HG03045 (cell line): ENCODE data around the gene CIB2.

Experiments
- ATAC-seq: cut with Tn5 transposase; IDR thresholded peaks from one replicate; pipeline ENCODE4 v1.9.1; 2021; ENCODE audit warnings: mild to moderate bottlenecking, moderate library complexity; ENCODE audit not compliant: unreplicated experiment

CIB2 gene

DNA sequence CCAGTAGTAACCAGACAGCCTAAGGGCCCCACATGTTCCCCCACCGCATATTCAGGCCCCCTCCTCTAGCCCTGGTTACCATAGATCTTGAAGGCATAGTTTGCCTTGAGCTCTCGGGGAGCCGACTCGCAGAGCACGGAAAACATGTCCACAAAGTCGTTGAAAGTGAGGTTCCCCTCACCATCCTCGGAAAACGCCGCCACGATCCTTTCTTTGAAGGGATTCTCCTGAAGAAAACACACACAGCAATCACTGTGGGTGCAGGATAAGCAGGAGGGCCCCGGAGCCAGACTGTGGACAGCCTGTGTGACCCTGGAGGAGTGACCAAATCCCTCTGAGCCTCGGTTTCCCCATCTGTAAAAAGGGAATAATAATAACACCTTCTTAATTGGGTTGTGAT is 22.1 kb downstream of the CIB2 start:
- no peak for ATAC-seq

DNA sequence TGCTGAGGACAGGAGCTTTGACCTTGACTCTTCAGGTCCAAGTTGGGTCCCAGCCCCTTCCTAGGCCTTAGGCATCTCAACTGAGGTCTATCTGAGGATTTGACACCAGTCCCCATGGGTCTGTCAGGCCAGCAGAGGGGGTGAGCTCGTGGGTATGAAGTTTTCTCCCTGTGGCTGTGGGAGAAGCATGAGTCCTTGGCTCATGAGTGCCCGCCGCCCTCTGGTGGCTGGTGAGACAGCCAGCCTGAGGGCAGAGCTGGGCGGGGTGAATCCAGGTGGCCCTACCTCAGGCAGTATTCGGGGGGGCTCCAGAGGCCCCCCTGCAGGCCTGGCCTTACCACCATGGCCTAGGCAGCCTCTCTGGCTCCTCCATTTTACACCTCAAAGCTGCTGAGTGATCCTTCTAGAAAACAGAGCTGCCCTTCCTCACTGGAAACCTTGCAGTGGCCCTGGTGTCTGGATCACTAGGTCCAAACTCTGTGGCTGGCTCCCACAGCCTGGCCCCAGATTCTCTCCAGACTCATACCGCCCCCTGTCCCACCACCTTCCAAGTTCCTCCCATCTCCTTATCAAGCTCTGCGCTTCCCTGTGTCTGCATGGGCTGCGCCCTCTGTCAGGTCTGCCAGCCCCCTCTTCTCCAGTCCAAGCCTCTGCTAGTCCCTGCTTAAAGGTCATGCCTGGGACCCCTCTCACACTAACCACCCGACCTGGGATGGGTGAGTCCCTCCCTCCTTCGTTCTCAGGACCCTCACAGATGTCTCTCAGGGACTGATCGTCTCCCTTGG is 22.8 kb downstream of the CIB2 start:
- ATAC-seq, result peak; percentile 47

DNA sequence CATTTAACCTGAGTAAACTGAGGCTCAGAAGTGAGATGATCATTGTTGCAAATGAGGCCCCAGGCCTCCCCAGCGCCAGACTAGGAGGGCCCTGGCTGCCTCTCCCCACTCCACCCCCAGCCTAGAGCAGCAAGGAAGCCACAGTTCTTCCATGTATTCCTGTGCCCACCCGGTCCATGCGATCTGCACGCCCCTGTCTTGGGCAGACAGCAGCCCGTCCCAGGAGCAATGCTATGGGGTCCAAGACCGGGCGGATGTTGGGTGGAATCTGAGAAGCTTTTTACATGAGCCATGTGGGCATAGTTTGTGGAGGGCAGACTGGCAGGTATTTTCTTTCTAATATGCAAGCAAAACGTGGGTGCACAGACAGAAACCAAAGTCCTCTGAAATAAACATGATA is 23.8 kb downstream of the CIB2 start:
- no peak for ATAC-seq

DNA sequence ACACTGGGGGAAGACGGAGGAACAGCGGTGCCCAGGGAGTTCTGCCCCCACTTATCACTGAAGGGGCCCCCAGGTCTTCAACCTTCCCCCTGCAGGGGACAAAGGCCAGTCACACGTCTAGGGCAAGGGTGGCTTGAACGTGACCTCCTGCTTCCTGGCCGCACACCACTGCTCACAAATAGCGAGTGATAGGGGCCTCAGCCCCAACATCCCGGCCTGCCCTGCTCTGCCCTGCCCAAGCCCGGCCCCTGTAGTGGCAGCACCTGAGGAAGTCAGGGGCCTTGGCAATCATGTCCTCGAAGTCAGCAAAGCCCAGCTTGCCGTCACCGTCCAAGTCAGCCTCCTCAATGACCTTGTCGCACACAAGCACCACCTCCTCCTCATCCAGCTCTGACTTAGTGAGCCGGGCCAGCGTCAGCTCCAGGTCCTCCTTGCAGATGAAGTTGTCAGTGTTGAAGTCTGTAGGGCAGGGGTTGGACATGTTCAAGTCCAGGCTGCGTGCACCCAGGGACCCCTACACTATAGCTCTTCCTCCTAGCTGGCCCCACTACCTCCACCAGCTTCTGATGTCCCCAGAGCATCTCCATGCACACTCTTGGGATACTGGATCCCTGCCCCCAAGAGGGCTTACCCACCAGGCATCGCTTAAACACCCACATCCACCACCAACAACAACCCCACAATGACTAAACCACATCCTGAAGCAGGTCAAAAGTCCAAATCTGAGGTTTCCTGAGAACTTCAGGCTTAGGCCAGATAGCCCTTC is 25.6 kb downstream of the CIB2 start:
- ATAC-seq, result no peak

DNA sequence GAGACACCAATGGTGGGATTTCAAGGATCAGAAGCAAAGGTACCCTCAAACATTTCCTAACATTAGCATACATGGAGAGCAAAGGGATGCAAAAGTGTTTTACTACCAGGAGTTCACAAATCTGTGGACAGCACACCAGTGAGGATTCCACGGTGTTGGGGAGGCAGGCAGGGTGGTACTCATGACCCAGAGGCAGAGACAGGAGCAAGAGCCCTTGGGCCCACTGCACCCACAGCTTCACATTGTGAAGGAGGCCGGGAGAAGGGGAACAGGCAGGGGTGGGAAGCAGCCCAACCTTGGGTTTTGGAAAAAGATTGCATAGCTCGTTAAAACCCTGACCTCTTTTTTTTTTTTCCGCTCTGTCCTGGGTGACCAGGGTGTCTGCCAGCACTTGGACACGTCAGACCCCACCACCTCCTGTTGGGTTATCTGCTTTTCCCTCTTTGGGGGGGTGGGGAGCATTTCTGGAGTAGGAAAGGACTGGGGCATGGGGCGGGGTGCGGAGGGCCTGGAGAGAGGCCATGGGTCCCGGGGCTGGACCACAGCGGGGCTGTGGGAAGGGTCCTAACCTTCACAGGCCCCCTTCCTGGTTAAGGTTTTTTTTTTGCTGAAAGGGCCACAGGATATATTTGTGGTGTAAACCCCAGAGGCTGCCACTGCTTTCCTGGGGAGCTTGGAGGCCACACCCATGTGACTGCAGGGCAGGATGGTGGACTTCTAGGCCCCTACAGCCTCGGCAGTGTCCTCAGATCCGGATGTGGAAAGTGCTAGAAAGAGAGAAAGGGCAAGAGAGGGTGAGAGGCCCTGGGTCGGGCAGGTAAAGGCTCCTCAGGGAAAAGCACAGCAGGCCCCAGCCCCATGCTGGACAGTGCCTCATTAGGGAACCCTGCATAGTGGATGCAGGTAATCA is 26.4 kb downstream of the CIB2 start:
- ATAC-seq, result no peak

DNA sequence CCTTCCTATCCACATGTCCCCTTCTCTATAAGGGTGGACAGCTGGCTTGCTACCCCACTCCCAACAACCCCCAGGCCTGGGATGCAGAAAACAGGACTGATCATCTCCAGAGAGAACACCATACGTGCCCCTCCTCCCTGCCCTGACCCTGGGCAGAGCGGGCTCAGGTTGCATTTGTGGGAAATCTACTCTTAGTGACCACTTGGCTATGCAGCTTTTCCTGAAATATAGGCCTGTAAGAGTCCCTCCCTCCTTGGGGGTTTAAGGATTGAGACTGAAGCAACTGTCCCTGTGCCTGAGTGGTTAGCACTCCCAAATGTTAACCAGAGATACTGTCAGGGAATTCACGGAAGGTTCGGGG is 27.1 kb downstream of the CIB2 start:
- ATAC-seq, result no peak

DNA sequence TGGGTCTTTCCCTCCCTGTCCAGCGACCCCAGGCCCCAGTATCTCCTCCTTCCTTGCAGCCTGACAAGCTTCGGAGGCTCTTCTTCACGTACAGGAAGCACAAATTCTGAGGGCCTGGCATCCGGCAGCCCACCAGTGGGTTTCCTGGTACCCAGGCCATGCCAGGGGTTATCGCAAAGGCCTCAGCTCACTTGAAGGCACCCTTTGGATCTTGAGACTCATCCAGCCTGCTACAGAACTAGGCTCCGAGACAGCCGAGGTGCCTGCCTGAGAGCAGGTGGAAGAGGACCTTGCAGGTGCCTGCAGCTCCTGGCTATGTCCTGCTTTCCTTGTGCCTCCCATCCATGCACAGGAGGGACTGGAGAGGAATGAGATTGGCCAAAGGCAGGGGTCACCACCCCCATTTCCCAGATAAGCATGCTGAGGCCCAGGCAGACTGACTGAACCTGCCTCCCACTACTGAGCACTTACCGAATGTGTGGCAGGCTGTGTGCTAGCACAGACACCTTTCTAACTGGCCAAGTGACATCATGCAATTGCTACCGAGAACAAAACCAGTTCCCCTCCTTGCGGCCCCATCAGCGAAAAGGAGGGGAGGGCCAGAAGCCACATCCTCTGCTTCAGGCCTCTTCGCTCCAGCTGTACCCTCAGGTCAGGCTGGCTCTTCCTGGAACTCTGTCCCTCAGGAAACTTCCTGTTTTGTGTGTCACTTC is 27.7 kb downstream of the CIB2 start:
- ATAC-seq, result peak; percentile 81

DNA sequence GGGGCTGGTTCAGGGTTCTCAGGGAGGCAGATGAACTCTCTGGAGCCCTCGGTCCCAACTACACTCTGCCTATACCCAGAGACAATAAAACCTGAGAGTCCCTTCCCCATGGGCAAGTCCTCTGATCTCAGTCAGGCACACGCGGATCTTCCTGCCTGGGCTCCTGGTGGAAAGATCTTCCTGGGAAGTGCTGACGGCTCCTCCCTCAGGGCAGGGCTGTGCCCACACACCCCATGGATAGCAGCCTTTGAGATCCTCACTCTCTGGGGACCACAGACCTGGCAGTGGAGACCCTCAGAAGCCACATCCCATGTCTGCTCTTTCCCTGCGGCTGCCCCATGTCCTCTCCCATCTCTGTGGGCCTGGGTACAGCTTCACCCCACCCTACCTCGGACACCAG is 28.5 kb downstream of the CIB2 start:
- no peak for ATAC-seq

DNA sequence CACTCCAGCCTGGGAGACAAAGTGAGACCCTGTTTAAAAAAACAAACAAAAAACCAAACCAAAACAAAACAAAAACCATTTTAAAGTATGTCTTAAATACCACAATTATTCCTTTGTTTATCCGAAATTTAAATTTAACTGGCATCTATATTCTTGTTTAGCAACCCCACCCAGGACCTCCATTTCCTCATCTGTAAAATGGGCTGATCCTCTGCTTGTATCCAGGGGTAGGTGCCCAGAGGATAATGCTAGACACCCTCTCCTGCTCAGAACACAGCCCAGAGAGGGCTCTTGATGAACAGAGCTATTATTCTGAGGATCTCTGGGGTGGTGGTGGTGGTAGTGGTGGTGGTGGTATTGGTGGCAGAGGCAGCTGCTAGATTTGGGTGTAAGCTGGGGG is 29.0 kb downstream of the CIB2 start:
- no peak for ATAC-seq

DNA sequence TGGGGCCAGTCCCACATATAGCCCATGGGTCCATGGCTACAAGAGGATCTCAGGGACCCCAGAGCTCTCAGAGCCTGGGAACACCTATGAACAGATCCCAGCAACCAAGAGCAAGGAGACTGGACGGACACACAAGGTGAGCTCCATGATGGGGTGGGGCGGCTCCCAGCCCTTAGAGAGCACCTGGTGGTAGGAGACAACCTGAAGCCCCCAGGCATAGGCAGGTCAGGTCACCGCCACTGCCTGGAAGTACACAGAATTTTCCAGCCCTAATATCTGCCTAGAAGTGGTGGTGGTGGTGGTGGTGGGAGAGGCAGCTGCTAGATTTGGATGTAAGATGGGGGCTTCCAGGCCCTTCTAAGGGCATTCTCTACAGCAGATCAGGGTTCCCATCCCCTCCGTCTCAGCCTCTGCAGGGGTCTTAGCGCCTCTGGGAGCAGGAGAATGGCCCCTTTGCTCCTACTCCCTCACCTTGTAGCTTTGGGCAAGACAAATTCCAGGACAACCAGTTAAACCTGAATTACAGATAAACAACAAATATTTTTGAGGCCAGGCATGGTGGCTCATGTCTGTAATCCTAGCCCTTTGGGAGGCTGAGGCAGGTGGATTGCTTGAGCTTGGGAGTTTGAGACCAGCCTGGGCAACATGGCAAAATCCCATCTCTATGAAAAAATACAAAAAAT is 29.7 kb downstream of the CIB2 start:
- ATAC-seq, result no peak

DNA sequence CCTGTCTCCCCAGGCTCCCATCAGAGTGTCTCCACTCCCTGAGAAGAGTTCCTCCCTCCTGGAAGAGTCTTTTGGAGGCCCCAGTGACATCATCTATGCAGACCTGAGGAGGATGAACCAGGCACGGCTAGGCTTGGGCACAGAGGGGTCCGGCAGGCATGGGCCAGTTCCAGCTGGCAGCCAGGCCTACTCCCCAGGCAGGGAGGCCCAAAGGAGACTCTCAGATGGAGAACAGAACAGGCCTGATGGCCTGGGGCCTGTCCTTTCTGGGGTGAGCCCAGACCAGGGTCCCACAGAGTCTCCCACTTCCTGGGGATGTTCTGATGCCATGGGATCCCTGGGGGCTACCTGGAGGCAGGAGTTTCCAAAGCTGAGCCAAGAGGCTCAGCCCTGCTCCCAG is 30.4 kb downstream of the CIB2 start:
- ATAC-seq, result no peak

DNA sequence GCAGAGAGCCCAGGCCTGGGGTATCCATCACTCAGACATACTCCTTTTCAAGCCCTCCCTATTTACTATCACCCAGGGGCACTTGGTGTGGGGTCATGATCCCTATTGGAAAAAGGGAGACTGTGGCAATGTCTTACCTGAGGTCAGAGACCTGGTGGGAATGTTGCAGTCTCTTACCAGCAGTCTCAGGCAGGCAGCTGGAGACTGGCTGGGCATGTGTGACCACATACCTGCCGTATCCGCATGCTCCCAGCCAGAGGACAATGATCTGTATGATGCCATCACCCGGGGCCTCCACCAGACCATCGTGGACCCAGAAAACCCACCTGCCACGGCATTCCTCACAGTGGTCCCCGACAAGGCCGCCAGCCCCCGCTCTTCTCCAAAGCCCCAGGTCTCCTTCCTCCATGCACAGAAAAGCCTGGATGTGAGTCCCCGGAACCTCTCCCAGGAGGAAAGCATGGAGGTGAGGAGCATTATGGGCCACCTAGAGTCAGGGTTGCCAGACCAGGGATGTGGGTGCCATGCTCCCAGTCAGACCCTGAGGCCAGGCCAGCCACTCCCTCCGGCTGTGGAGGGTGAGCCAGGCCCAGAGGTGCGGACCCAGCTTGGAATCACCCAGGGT is 33.0 kb downstream of the CIB2 start:
- no peak for ATAC-seq

DNA sequence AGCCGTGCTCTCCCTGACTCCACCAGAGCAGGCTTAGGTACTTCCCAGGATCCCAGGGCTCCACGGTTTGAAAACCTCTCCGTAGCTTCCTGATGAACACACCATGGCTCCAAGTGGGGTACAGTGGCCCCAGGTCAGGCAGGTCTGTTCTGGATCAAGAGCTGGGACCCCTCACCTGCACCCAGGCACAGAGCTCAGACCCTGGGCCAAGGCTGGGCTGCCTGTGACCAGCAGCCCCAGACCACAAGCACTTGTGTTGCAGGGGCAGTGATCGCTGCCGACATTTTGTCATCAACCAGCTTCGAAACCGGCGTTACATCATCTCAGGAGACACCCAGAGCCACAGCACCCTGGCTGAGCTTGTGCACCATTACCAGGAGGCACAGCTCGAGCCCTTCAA is 33.6 kb downstream of the CIB2 start:
- ATAC-seq, result no peak

DNA sequence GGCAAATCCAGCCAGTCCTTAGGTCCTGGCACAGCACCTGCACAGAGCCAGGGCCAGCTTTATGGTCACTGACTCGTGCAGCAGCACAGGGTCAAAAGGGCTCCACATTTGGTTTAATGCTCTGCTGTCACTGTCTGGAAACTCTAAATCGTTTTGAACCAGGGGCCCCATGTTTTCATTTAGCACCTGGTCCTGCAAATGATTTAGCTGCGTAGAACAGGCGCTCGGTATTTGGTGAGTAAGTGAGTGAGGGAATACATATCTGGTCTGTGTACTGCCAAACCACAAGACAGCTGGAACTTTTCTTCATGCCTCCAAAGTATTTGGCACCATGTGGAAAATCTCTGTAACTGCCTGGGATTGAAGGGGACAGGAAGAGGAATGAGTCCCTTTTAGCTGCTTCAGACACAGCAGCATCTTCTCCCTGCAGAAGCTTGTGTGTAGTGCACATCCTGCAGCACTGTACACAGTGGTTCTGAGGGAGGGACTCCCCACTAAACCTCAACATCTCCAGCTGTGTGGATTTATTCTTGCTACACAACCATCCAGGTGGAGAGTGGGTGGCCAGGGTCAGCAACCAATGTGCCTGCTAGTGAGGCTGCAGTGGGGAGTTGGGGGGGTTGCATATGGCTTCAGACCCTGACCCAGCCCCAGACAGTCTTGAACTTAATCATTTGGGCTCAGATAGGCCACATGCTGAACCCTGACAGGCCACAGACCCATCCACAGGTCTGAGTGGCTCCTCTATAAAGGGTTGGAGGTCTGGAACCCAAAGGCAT is 37.8 kb downstream of the CIB2 start:
- no peak for ATAC-seq

DNA sequence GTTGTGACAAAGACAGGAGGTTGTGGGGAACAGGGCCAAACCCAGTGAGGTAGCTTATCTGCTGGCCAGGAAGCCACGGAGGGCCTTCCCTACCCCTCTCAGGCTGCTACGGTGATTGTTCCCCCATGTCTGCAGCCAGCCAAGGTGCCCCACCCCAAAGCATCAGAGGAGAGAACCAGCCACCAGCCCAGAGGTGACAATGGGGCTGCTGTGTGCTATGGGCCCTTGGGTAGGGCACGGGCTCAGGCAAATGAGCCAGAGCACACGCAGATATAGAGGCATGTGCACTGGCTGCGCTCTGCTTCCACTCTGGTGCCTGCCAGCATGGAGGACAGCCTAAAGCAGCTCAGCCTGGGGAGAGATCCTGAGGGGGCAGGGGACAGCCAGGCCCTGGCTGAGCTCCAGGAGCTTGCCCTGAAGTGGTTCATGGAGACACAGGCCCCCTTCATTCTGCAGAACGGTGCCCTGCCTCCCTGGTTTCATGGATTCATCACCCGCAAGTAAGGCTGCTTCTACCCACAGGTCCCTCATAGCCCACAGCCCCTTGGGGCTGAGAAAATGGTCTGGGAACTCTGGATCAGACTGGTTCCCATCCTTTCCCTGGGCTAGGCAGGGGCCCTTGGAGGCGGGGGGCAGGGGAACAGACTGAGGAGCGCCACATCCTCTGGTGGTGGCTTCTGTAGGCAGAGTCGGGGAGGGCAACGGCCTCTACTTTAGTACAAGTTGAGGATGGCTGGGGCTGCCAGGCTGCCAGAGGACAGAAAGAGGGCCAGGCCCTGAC is 38.8 kb downstream of the CIB2 start, which contains the start of gene SH2D7:
TSS of gene SH2D7 (plus strand) at position 301 of the 781 bp plus-strand sequence. CDS start at position 325, 24 bp downstream.
- no peak for ATAC-seq

DNA sequence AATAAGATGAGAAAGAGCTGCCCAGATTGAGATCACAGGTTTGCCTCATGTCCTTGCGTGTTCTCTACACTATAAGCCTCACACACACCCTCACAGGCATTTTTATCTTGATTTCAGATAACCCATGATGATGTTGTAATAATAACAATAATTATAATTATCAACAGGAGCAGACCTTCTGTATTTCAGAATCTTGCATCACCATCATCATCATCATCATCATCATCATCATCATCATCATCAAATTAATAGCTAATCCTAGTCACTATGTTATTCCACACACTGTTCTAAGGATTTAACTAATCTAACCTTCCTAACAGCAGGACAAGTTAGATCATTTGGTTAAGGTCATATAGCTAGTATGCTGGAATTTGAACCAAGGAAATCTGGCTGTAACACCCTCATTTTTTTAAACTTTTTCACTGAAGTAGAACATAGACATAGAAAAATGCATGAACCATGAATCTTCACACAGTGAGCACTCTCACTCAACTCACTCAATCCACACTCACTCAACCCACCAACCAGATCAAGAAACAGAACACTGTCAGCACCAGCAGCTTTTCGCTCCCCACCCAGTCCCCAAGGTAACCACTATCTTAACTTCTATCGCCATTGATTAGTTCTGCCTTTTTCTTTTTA is 40.7 kb downstream of the CIB2 start:
- no peak for ATAC-seq

DNA sequence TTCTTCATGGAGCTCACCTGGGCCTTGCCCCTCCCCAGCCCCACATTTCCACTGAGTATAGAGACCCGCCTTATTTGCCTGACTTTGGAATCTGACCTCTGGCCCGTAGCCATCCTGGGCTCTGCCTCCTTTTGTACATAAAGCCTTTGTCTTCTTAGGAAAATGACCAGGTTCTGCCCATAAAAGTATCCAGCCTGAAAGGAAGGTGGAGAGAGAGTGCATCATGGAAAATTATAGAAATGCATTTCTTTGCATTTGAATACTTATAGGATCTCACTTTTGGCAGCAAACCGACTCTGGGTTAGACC is 42.5 kb downstream of the CIB2 start:
- ATAC-seq, result no peak
